SK-N-SH treated with all-trans-retinoic acid at 6 μM for 48 hours (cell line): Measurements from ENCODE around the gene CD99.

Experiments used
- ARNTL ChIP-seq: fragments of 450-650 bp; formaldehyde crosslinking; IDR thresholded peaks from 2 replicates; pipeline ENCODE4 v1.5.0; 2020; ENCODE audit warnings: low read depth, mild to moderate bottlenecking, moderate library complexity, borderline replicate concordance
- CREB5 ChIP-seq: fragments of 250-450 bp; sonication (Bioruptor Pico); IDR thresholded peaks from 2 replicates; pipeline ENCODE4 v1.5.1; 2020; ENCODE audit warnings: low read depth, mild to moderate bottlenecking, moderate library complexity
- CSDC2 ChIP-seq: fragments of 250-450 bp; sonication (Bioruptor Pico); IDR thresholded peaks from 2 replicates; pipeline ENCODE4 v1.5.0; 2020; ENCODE audit warnings: mild to moderate bottlenecking, moderate library complexity
- OSR1 ChIP-seq: fragments of 250-450 bp; sonication (Bioruptor Pico); IDR thresholded peaks from 2 replicates; pipeline ENCODE4 v1.8.0; 2022; ENCODE audit warnings: moderate library complexity, mild to moderate bottlenecking, inconsistent platforms
- PATZ1 ChIP-seq: fragments of 250-450 bp; sonication (Bioruptor Pico); IDR thresholded peaks from 2 replicates; pipeline ENCODE4 v1.8.0; 2020; ENCODE audit warnings: mild to moderate bottlenecking, moderate library complexity, borderline replicate concordance
- PPARA ChIP-seq: fragments of 250-450 bp; sonication (Bioruptor Pico); IDR thresholded peaks from 2 replicates; pipeline ENCODE4 v1.5.0; 2020; ENCODE audit warnings: mild to moderate bottlenecking, borderline replicate concordance
- TCF4 ChIP-seq: fragments of 250-450 bp; sonication (Bioruptor Pico); IDR thresholded peaks from 2 replicates; pipeline ENCODE4 v1.8.0; 2021; ENCODE audit warnings: mild to moderate bottlenecking, moderate library complexity, borderline replicate concordance
- ZC3H10 ChIP-seq: fragments of 250-450 bp; sonication (Bioruptor Pico); IDR thresholded peaks from 2 replicates; pipeline ENCODE4 v1.5.1; 2021; ENCODE audit warnings: mild to moderate bottlenecking, moderate library complexity
- ZNF565 ChIP-seq: fragments of 450-650 bp; formaldehyde crosslinking; conservative IDR thresholded peaks from 2 replicates; pipeline ENCODE4 v1.5.0; 2020; ENCODE audit warnings: low read depth, mild to moderate bottlenecking, moderate library complexity

GRCh38 chrX:2781226-2781571 lies 90.1 kb downstream of the CD99 start:
- no peak for TF ChIP-seq PPARA (CRISPR knock-in tag)
- no peak for TF ChIP-seq CSDC2 (CRISPR knock-in tag)
- TF ChIP-seq ARNTL: no peak
- TF ChIP-seq CREB5 (CRISPR knock-in tag): no peak
- TF ChIP-seq ZC3H10 (CRISPR knock-in tag): no peak
- TF ChIP-seq TCF4 (CRISPR knock-in tag): no peak
- no peak for TF ChIP-seq ZNF565 (CRISPR knock-in tag)
- TF ChIP-seq PATZ1 (CRISPR knock-in tag): no peak
- no peak for TF ChIP-seq OSR1 (CRISPR knock-in tag)
